HG02943 (cell line): ENCODE results near the gene S100A4.
"Not testable (repeated sequence)": the region's sequence is repeated elsewhere in the genome, so short reads cannot be mapped to it uniquely, and the experiment has no call there.

ENCODE experiments used
- ATAC-seq: cut with Tn5 transposase; IDR thresholded peaks from one replicate; pipeline ENCODE4 v1.9.1; 2021; ENCODE audit warnings: mild to moderate bottlenecking, low read depth, moderate library complexity; ENCODE audit not compliant: unreplicated experiment

S100A4 gene

DNA sequence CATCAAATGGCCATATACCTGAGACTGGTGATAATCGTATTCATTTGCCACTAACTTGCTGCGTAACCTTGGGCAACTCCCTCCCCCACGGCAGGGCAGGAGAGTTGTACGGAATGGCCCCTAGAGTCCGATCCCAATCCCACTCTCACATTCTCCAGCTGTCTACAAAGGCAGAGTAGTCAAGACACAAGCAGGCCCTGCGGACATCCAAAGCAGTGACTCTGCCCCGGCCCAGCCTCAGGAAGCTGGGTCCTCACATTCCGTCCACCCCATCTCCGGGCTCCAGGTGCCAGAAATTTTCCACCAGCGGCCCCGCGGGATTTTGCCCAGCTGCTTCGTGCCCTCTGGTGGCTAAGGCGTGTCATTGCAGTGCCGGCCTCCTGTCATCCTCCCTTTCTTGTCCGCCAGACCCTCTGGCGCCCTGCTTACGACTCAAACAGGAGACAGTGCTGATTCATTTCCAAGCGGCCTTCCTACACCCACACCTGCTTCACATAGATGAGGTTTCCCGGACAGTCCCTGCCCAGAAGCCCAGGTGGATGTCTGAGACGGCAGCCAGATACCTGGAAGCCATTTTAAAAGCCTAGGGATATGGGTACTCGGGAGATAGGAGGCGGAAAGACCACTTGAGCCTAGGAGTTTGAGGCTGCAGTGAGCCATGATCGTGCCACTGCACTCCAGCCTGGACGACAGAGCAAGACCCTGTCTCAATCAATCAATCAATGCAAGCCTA lies 22.9 kb upstream of the S100A4 start:
- ATAC-seq: no peak

DNA sequence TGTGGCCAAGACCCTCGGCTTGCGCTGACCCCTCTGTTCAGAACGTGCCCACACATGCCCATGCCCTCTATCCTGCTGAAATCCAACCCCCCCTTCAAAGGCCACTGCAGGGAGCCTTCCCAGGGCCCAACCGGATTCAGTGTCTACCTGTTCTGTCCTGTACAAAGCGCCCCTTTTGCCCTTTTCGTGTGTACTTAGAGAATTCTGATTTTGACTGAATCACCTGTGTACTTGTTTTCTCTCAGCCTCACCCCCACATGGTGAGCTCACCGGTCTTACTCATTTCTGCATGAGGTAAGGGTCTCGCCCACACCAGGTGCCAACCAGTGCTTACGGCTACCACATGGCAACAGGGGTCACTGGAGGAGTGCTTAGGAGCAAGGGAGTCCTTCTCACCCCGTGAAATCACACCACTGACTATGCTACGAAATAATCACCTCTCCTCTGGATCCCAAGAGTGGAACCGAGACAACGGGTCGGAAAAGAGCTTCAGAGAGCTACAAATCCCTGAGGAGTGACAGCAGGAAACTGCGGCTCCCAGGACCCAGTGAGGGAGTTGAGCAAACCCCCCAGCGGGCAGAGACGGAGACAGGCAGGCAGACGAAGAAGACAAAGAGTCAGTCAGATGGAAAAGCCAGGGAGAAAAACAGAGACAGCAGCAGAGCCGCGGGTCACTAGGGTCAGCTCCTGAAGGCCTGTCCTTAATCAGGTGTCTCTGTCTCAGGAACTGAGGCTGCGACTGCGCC lies 22.2 kb upstream of the S100A4 start:
- no peak for ATAC-seq

DNA sequence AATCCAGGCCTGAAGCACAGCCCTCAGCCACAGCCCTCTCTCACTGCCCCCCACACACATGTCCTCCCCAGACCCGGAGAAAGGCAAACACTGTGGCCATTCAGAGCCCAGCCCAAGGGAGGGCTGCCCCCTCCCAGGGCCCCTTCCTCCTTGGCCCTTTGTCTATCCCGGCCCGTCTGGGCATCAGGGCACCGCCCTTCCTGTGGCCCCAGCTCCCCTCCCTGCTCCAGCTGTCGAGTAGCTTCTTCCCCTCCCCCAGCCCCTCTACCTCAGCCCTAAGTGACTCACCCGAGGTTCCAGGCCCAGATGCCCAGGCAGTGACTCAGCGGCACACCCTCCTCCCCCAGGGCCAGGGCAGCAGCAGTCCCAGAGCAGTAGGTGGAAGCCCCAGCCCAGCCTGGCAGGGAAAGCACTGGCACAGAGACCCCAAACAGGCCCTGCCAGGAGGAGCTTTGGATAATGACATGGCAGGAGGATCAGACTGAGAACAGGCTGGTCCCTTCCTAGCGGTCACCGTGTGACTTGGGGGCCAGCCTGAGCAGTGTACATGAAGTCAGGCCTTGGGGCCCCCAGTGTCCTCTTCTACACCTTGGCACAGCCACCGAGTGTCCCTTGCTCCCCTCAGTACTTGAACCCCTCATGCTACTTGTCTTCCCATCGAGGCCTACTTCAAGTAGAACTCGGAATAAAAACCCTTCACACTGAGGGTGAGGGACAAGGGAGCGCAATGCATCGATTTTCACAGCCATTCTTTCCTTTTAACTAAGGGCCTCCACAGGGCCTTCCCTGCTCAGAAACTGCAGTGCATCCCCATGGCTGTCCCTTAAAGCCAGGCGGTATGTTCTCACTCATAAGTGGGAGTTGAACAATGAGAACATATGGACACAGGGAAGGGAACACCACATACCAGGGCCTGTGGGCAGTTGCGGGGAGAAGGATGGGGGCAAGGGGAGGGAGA lies 21.1 kb upstream of the S100A4 start:
- no peak for ATAC-seq

DNA sequence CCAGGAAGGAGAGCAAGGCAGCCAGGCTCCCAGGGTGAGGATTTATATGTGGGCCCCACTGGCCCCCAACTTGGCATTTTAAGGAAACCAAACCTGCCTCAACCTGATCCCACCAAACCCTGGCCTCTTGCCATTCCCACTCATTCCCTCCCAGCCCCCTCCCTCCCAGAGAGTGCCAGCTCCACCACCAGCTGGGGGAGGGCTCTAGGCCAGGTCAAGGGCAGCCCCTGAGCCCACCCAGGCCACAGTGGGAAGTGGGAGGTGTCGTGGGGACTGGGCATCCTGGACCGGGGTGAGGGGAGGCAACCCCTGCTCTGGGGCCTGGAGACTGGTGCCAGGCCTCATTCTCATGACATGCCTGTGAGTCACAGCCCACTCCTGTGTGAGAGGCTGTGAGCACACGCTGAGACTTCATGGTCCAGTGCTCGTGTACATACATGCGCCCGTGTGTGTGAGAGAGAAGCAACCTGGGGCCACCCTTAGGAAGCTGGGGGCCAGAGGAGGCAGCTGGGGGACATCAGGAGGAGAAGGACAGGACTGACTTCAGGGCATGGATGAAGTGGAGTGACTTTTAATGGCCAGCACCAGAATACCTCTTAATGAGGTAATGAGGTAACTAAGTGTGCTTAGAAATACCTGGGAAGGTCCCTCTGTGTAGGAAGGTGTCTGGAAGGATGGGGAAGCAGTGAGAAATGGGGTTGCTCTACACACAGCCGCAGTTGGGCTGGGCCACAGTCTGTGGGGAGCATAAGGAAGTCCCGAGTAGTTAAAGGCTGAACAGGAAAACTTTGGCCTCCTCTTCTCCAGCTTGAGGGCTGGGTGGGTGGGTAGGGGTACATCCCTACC lies 20.1 kb upstream of the S100A4 start, which contains the start of gene S100A2:
Gene S100A2 (minus strand): TSS at position 316 of the 846 bp plus-strand sequence. CDS start 1,967 bp downstream, outside the sequence.
- no peak for ATAC-seq

DNA sequence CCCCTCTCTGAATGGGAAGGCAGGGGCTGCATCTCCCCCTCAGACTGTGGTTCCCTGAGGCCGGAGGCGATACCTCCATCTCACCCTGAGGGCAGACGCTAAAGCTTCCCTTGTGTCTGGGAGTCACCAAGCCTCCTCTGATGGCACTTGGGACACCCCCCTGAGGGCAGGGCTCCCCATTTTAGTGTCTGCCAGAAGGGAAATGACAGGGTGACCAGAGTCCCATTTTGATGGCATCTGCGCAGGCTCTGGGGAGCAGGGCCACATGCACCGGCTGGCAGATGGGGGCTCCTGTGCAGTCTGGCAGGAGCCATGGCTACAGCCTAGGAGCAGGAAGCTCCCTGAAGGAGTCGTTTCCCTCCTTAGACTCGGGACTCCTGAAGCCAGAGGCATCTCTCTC lies 18.4 kb upstream of the S100A4 start:
- ATAC-seq: no peak

DNA sequence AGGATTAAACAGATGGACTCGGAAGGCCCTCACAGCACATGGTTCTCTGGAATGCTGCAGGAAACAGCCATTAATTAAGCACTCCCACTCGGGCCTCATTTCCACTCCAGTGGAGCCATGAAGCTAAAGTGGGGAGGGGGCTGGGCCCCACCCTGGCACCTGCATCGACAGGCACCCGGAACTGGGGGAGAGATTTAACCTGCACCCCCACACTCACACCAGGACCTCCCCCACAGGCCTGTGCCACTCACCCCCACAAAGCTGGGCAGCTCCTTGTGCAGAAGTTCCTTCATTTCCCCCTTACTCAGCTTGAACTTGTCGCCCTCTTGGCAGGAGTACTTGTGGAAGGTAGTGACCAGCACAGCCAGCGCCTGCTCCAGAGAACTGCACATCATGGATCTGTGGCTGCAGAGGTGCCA lies 17.9 kb upstream of the S100A4 start:
- ATAC-seq: no peak

DNA sequence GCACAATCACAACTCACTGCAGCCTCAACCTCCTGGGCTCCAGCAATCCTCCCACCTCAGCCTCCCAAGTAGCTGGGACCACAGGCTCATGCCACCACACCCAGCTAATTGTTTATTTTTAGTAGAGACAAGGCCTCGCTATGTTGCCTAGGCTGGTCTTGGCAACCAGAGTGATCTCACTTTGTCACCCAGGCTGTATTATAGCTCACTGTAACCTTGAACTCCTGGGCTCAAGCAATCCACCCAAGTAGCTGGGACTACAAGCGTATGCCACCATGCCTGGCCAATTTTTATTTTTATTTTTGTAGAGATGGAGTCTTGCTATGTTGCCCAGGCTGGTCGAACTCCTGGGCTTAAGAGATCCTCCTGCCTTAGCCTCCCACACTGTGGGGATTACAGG lies 16.4 kb upstream of the S100A4 start:
- ATAC-seq: not testable (repeated sequence)

DNA sequence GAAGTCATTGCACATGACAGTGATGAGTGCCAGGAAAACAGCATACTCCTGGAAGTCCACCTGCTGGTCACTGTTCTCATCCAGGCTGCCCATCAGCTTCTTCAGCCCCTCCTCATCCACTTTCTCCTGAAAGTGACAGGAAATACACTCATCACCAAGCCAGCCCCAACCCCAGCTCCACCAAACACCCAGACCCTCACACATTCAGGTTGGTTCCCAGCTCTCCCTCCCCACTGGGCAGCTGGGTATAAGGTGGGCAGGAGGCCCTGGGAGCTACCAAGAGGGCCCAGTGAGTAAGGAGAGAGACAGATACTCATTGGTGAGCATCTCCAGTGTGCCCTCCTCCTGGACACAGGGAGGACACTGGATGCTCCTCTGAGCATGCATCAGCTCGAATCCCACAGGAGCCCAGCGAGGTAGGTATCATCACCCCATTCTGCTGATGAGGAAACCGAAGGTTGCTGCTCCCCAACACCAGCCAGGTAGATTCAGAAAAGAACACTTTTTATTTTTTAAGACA lies 15.9 kb upstream of the S100A4 start:
- ATAC-seq: no peak

DNA sequence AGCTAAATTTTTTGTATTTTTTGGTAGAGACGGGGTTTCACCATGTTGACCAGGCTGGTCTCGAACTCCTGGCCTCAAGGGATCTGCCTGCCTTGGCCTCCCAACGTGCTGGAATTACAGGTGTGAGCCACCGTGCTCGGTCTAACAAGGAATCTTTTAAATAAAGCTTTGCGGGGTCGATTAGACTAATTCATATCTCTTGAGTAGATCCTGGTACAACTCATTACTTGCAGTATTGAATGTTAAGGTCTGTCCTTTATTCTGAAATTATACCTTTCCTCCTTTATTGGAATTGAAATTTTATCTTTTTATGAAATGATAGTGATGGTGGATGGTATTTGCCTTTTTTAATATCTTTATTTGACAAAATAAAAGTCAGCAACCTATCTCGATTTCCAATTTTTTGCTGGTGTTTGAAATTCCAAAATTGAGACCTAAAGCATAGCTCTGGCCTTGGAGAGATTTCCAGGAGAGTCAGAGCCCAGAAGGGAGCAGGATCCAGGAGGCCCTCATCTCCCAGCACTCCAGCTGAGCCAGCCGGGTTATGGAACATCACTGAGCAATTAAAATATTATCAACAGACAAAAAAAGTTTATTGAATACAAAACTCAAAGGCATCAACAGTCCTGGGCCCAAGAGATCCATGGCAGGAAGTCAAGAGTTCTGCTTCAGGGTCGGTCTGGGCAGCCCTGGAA lies 15.3 kb upstream of the S100A4 start:
- no peak for ATAC-seq

DNA sequence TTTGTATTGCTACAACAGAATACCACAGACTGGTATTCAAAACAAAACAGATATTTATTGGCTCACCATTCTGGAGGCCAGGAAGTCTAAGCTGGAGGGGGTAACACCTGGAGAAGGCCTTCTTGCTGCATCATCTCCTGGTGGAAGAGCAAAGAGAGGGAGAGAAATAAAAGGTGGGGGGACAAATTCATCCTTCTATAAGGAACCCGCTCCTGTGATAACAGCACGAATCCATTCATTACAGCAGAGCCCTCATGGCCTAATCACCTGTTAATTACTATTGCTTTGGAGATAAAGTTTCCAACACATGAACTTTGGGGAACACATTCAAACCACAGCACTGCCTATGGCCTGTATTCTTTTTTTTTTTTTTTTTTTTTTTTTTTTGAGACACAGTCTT lies 14.6 kb upstream of the S100A4 start:
- no peak for ATAC-seq

DNA sequence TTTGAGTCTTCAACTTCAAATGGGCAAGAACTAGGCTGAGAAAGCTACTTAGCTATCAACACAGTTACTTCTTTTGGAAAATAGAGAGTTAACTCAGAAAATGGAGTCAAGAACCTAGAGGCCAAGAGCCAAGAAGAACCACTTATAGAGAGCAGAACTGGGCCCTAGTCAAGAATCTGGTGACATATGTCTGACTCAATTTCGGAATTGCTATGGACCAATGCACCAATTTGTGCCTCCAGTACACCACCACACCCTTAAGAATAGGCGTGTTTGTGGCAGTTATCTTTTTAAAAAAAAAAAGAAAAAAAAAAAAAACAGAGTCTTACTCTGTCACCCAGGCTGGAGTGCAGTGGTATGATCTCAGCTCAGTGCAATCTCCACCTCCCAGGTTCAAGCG lies 12.3 kb upstream of the S100A4 start:
- ATAC-seq: no peak

DNA sequence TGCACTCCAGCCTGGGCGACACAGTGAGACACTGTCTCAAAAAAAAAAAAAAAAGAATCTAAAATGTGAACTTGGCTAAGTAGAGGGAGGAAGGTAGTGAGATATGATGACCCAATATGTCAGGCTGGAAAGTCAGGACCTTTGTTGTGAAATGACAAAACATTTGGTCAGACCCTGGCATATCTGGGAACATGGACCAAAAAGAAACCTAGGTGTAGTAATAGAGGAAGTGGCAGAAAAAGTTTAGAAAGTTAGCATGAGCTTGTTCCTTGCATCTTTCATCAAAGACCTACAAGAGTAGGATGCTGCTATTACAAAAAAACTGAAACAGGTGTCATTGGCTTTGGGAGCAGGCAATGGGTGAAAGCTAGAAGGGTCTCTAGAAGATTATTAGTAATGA lies 10.7 kb upstream of the S100A4 start:
- ATAC-seq: no peak

DNA sequence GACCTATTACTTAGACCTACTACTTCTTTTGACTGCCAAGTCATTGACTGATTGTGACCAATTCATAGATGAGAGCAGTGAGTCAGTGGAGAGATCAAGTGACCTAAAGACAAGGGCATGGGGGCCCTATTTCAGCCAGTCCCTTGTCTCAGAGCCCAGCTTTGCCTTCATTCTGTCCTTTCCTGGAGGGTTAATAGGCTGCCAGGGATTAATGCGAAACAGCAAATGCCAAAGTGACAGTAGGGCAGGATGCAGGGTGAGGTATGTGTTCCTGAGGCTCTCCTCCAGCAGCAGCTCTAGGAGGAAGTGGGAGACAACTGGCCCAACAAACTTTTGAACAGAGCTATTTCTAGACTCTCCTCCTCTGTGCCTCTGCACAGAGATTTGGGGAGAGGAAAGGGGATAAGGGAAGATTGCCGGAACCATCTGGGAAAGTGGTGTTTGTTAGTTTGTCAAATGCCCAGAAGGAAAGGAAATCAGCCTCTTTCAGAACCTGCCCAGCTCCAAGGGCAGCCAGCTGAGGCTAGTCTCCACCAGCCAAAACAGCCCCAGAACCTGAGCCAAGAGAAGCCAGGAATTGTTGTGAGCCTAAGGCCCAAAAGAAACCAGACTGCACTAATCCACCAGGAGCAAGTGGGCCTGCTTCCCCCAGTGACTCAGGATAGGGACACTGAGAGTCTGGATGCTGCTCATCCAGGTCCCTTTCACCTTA lies 8.4 kb upstream of the S100A4 start:
- no peak for ATAC-seq

DNA sequence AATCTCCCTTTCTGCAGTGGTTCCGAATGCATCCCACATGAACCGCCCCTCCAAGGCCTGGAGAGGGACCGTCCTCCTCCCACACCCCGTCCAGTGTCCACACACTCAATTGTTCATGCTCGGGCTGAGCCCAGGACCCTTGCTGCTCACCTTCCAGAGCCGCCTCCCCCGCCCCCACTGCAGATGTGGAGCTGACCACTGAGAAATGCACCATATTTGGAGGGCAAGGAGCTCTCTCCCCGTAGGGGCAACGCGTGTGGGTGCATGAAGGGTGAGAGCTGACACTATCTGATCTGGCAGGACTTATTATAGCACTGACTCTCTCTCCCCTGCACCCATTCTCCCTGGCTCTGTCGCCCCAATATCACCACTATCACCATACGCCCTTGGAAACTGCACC lies 7.5 kb upstream of the S100A4 start:
- ATAC-seq: no peak

DNA sequence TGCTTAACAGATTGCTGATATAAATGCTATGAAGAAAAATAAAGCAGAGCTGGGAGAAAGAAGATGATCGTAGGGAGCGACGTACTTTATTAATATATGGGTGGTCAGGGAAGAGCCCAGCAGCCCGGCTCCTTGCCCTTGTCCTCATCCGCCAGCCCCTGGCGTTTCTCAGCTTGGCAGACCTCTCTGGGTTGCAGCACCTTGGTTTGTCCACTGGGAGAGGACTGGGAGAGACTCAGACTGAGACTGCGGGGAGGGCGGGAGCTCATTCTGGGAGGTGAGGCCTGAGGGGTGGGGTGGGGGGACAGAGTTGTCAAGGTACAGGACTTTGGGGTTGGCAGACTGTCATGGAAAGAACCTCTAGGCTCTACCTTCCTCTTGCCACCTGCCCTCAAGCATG lies 6.7 kb upstream of the S100A4 start:
- ATAC-seq: no peak

DNA sequence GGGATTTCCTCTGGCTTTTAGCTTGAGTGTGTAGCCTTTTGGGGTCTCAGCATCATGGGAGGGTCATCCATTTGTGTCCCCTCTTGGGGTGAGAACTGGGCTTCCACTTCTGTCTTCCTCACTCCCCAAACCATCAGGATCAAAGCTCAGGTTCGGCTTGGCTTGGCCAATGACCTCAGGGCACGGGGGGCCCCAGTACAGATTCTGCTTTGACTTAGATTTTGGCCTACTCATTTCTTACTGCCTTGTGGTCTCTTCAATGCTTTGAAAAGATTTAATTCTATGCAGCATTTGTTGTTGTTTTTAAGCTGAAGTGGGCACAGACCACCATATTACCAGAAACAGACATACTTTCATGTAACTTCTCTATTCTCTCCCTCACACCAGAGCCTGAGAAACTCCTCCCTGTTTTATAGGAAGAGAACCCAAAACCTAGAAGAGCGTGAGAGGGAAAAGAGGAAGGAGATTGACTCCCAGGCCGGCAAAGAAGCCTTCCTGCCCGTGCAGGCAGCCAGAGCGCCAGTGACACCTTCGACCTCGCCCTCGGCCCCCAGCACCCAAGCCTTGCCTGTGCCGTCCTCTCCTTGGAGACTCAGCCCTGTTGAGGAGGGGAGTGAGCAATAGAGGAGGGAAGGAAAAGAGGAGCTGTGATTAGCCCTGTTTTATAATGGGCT lies 5.4 kb upstream of the S100A4 start:
- no peak for ATAC-seq

DNA sequence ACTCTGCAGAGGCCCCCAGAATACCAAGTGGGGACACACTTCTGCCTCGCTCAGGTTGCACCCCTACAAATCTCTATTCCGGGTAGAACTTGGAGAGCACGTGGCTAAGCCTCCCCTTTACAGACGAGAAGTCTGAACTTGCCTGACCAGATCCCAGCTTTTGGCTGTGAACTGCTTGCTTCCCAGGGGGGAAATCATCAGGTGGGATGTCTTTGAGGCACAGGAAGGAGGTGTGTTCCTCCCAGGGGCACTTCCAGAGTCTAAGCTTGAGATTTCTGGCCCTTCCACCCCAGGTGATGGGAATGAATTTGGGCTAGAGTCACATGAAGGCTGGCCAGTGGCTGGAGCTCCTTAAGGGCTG lies 4.8 kb upstream of the S100A4 start:
- ATAC-seq: no peak

DNA sequence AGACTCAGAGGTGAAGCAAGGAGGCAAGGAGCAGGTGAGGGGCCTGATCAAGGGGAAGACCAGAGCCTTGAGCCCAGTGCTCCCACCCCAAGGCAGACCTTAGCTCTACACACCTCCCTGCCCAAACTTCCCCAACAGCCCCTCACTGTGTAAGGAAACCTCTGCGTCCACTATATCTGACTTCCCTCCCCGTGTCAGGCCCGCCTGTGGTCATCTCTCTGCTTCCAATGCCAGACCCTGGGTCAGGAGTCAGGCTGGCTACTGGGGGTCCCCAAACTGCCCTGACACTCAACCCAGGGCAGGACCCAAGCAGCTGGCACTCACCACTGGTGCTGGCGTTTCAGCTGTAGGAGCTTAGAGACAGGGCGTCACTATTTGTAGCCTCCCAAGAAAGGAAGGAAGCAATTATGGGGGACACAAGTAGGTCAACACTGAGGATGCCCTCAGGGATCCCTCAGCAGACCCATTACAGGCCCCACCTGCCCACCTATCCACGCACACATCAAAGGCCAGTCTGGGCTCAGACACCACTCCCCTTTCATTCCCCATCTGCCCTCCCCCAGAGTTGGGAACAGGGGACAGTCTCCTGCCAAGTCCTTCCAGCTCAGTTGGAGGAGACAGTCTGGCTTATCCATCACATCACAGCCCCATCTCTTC lies 4.3 kb upstream of the S100A4 start:
- ATAC-seq: no peak
